HEK293 (cell line): ENCODE data around the gene RAB11B.
A peak's percentile ranks its signal among the peaks of the same experiment; 100 is the strongest.

Experiments
- GLIS2 ChIP-seq: fragments of 450-650 bp; formaldehyde crosslinking; IDR thresholded peaks from 2 replicates; pipeline ENCODE4 v1.5.1; 2016; ENCODE audit warnings: missing biosample characterization, missing genetic modification characterization
- INSM2 ChIP-seq: fragments of 450-650 bp; formaldehyde crosslinking; IDR thresholded peaks from 2 replicates; pipeline ENCODE4 v1.5.1; 2016; ENCODE audit warnings: missing biosample characterization, missing genetic modification characterization
- PRDM10 ChIP-seq: fragments of 450-650 bp; formaldehyde crosslinking; IDR thresholded peaks from 2 replicates; pipeline ENCODE4 v1.5.1; 2016; ENCODE audit warnings: missing biosample characterization, missing genetic modification characterization
- REPIN1 ChIP-seq: fragments of 450-650 bp; formaldehyde crosslinking; IDR thresholded peaks from 2 replicates; pipeline ENCODE4 v1.5.1; 2017; ENCODE audit warnings: missing biosample characterization, missing genetic modification characterization, low read depth
- REST ChIP-seq: fragments of 450-650 bp; formaldehyde crosslinking; IDR thresholded peaks from 2 replicates; pipeline ENCODE4 v1.5.1; 2016; ENCODE audit warnings: missing biosample characterization, missing genetic modification characterization
- WT1 ChIP-seq: fragments of 450-650 bp; formaldehyde crosslinking; IDR thresholded peaks from 2 replicates; pipeline ENCODE4 v1.5.1; 2016; ENCODE audit warnings: missing biosample characterization, missing genetic modification characterization
- ZBTB6 ChIP-seq: fragments of 450-650 bp; formaldehyde crosslinking; IDR thresholded peaks from 2 replicates; pipeline ENCODE4 v1.5.1; 2017; ENCODE audit warnings: missing biosample characterization, missing genetic modification characterization
- ZNF16 ChIP-seq: fragments of 450-650 bp; formaldehyde crosslinking; IDR thresholded peaks from 2 replicates; pipeline ENCODE4 v1.5.1; 2016; ENCODE audit warnings: low read depth, missing biosample characterization, missing genetic modification characterization
- ZNF214 ChIP-seq: fragments of 450-650 bp; formaldehyde crosslinking; IDR thresholded peaks from 2 replicates; pipeline ENCODE4 v1.5.1; 2017; ENCODE audit warnings: missing biosample characterization, mild to moderate bottlenecking, missing genetic modification characterization, borderline replicate concordance
- ZNF221 ChIP-seq: fragments of 450-650 bp; formaldehyde crosslinking; IDR thresholded peaks from 2 replicates; pipeline ENCODE4 v1.5.1; 2017; ENCODE audit warnings: missing biosample characterization, missing genetic modification characterization, borderline replicate concordance
- ZNF24 ChIP-seq: fragments of 450-650 bp; formaldehyde crosslinking; IDR thresholded peaks from 2 replicates; pipeline ENCODE4 v1.5.1; 2016; ENCODE audit warnings: missing biosample characterization, missing genetic modification characterization
- ZNF26 ChIP-seq: fragments of 450-650 bp; formaldehyde crosslinking; IDR thresholded peaks from 2 replicates; pipeline ENCODE4 v1.5.1; 2016; ENCODE audit warnings: missing biosample characterization, missing genetic modification characterization
- ZNF366 ChIP-seq: fragments of 450-650 bp; formaldehyde crosslinking; conservative IDR thresholded peaks from 2 replicates; pipeline ENCODE4 v1.5.1; 2016; ENCODE audit warnings: missing biosample characterization, missing genetic modification characterization
- ZNF391 ChIP-seq: fragments of 450-650 bp; formaldehyde crosslinking; IDR thresholded peaks from 2 replicates; pipeline ENCODE4 v1.5.1; 2016; ENCODE audit warnings: low read depth, missing biosample characterization, missing genetic modification characterization, borderline replicate concordance
- ZNF449 ChIP-seq: fragments of 450-650 bp; formaldehyde crosslinking; IDR thresholded peaks from 2 replicates; pipeline ENCODE4 v1.5.1; 2017; ENCODE audit warnings: missing biosample characterization, mild to moderate bottlenecking, missing genetic modification characterization, moderate library complexity
- ZNF514 ChIP-seq: fragments of 450-650 bp; formaldehyde crosslinking; IDR thresholded peaks from 2 replicates; pipeline ENCODE4 v1.5.1; 2016; ENCODE audit warnings: missing biosample characterization, missing genetic modification characterization
- ZNF529 ChIP-seq: fragments of 450-650 bp; formaldehyde crosslinking; IDR thresholded peaks from 2 replicates; pipeline ENCODE4 v1.5.1; 2017; ENCODE audit warnings: missing genetic modification characterization, missing biosample characterization; ENCODE audit not compliant: insufficient replicate concordance
- ZNF600 ChIP-seq: fragments of 450-650 bp; formaldehyde crosslinking; IDR thresholded peaks from 2 replicates; pipeline ENCODE4 v1.5.1; 2016; ENCODE audit warnings: missing biosample characterization, missing genetic modification characterization
- ZNF621 ChIP-seq: fragments of 450-650 bp; formaldehyde crosslinking; IDR thresholded peaks from 2 replicates; pipeline ENCODE4 v1.5.1; 2017; ENCODE audit warnings: missing biosample characterization, missing genetic modification characterization
- ZNF791 ChIP-seq: fragments of 450-650 bp; formaldehyde crosslinking; IDR thresholded peaks from 2 replicates; pipeline ENCODE4 v1.5.1; 2016; ENCODE audit warnings: missing biosample characterization, missing genetic modification characterization
- TF ChIP-seq, protein P1 (sequence below): fragments of 450-650 bp; formaldehyde crosslinking; IDR thresholded peaks from 2 replicates; pipeline ENCODE4 v1.5.1; 2016; ENCODE audit warnings: missing biosample characterization, missing genetic modification characterization, low read depth
- TF ChIP-seq, protein P2 (sequence below): fragments of 450-650 bp; formaldehyde crosslinking; IDR thresholded peaks from 2 replicates; pipeline ENCODE4 v1.5.1; 2016; ENCODE audit warnings: missing biosample characterization, missing genetic modification characterization

Gene RAB11B

DNA sequence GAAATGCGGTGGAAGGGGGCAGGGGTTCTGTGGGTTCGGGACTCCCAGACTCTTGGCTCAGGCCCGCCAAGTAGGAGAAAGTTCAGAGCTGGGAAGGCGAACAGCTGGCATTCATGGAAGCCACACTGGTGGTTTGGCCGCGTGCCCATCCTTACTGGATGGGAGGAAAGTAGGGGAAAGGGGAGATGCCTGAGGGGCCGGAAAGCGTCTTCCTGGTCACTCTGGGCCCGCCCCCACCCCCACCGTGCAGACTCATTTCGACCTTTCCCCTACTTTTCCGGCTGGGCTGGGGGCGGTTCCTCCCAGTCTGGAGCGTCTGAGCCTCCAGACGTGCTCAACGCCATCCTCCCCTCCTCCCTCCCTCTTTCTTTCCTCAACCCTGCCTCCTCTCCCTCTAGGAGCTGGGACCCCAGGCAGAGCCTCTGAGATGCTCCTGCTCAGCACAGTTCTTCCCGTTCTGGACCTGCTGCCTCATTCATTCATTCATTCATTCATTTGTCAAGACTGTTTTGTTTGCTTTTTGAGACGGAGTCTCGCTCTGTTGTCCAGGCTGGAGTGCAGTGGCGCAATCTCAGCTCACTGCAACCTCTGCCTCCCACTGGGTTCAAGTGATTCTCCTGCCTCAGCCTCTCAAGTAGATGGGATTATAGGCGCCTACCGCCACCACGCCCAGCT lies 22.7 kb upstream of the RAB11B start (continued):
- TF ChIP-seq ZNF514 (tag by site-specific recombination), result no peak
- peak; percentile 97 for TF ChIP-seq ZNF24 (tag by site-specific recombination)
- TF ChIP-seq ZNF26 (tag by site-specific recombination), result no peak
- TF ChIP-seq ZBTB6 (tag by site-specific recombination), result no peak
- no peak for TF ChIP-seq REST
- no peak for TF ChIP-seq ZNF621 (tag by site-specific recombination)
- TF ChIP-seq INSM2, result no peak
- TF ChIP-seq ZNF366, result peak; percentile 77
- TF ChIP-seq, protein P1, sequence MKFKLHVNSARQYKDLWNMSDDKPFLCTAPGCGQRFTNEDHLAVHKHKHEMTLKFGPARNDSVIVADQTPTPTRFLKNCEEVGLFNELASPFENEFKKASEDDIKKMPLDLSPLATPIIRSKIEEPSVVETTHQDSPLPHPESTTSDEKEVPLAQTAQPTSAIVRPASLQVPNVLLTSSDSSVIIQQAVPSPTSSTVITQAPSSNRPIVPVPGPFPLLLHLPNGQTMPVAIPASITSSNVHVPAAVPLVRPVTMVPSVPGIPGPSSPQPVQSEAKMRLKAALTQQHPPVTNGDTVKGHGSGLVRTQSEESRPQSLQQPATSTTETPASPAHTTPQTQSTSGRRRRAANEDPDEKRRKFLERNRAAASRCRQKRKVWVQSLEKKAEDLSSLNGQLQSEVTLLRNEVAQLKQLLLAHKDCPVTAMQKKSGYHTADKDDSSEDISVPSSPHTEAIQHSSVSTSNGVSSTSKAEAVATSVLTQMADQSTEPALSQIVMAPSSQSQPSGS (tag by site-specific recombination), result no peak
- TF ChIP-seq ZNF221 (tag by site-specific recombination), result no peak
- no peak for TF ChIP-seq ZNF791
- no peak for TF ChIP-seq ZNF391
- TF ChIP-seq ZNF449 (tag by site-specific recombination), result no peak
- no peak for TF ChIP-seq REPIN1 (tag by site-specific recombination)
- no peak for TF ChIP-seq ZNF214
- no peak for TF ChIP-seq ZNF529
- TF ChIP-seq WT1 (tag by site-specific recombination), result peak; percentile 92
- TF ChIP-seq ZNF16 (tag by site-specific recombination), result no peak
- TF ChIP-seq, protein P2, sequence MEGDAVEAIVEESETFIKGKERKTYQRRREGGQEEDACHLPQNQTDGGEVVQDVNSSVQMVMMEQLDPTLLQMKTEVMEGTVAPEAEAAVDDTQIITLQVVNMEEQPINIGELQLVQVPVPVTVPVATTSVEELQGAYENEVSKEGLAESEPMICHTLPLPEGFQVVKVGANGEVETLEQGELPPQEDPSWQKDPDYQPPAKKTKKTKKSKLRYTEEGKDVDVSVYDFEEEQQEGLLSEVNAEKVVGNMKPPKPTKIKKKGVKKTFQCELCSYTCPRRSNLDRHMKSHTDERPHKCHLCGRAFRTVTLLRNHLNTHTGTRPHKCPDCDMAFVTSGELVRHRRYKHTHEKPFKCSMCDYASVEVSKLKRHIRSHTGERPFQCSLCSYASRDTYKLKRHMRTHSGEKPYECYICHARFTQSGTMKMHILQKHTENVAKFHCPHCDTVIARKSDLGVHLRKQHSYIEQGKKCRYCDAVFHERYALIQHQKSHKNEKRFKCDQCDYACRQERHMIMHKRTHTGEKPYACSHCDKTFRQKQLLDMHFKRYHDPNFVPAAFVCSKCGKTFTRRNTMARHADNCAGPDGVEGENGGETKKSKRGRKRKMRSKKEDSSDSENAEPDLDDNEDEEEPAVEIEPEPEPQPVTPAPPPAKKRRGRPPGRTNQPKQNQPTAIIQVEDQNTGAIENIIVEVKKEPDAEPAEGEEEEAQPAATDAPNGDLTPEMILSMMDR, result no peak
- peak; percentile 88 for TF ChIP-seq GLIS2 (tag by site-specific recombination)
- TF ChIP-seq PRDM10 (tag by site-specific recombination), result peak; percentile 97
- TF ChIP-seq ZNF600 (tag by site-specific recombination), result peak; percentile 85
